Stomach (tissue), 4 donors: Measurements from ENCODE around the gene LRRC3.

ENCODE experiments used
- EP300 ChIP-seq: sonication (generic); formaldehyde crosslinking; IDR thresholded peaks from one replicate; pipeline ENCODE4 v1.6.1; 2017; ENCODE audit warnings: antibody characterized with exemption
- POLR2A ChIP-seq, 4 donors: fragments of 450-650 bp; IDR thresholded peaks; one replicate each; pipeline ENCODE4 v1.6.1; 2016; ENCODE audit warnings: antibody characterized with exemption in 4 of 4, control low read depth in 2 of 4, mild to moderate bottlenecking in 1 of 4, moderate library complexity in 1 of 4

DNA sequence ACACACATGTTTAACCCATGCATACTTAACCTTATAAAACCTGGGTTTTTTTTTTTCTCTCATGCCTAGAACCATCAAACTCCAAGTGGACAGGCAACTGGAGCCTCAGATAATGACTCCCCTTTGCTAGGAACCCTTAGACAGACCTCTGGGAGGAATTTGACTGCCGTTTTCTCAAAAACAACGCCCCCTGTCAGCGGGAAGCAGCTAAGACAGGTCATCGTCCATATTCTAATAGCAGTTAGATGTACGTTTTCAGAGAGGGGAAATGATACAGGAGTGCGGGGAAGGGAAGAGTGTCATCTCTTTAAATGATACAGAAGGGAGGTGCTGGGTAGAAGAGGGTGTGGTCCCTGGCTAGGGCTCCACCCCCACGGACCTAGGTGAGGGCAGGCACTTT is 34.7 kb downstream of the LRRC3 start:
- TF ChIP-seq POLR2A (IDR thresholded peaks at IDR 0.05) (no peak), EP300 (no peak)
